H1 (cell line): ENCODE data around the gene S100A16. TPM values are rescaled to one million over a fixed set of nuclear protein-coding genes. Genes with fewer than 3 reads are reported as not detected.

Experiments used
- CTCF ChIA-PET: fragments of 300-600 bp; sonication (Branson Sonifier 250); formaldehyde crosslinking; loops from one replicate; lab custom pipeline; 2021; ENCODE audit not compliant: partially characterized antibody; lab: Charles Lee
- POLR2A ChIA-PET: fragments of 300-600 bp; sonication (Branson Sonifier 250); formaldehyde crosslinking; loops from one replicate; lab custom pipeline; 2021; ENCODE audit warnings: inconsistent platforms; ENCODE audit not compliant: partially characterized antibody; lab: Charles Lee
- DNase-seq, 2 experiments: peaks; one replicate each; pipeline versions ENCODE4 v3.0.0 to v3.0.0-alpha.2; 2010 to 2022; ENCODE audit warnings: low spot score in 2 of 2, low read depth in 1 of 2, mixed read lengths in 1 of 2
- FAIRE-seq: peaks from 2 replicates; lab custom pipeline; 2011; peaks lifted over from hg19 to GRCh38; lab: Jason Lieb, UNC
- H2AFZ ChIP-seq: 2 replicates; pipeline ENCODE4 v1.8.1; 2012; ENCODE audit warnings: low read length, inconsistent platforms
- H2AK5ac ChIP-seq: 2 replicates; pipeline ENCODE4 v1.6.1; 2013; ENCODE audit warnings: low read depth, low read length
- H2BK120ac ChIP-seq: replicated peaks from 2 replicates; pipeline ENCODE3; 2013; ENCODE audit warnings: low read depth, low read length, inconsistent platforms
- H2BK12ac ChIP-seq: 2 replicates; pipeline ENCODE4 v1.6.1; 2013; ENCODE audit warnings: low read depth, low read length
- H2BK15ac ChIP-seq: 2 replicates; pipeline ENCODE4 v1.6.1; 2013; ENCODE audit warnings: low read length
- H2BK20ac ChIP-seq: 2 replicates; pipeline ENCODE4 v1.6.1; 2013; ENCODE audit warnings: low read length
- H2BK5ac ChIP-seq: 2 replicates; pipeline ENCODE4 v1.6.1; 2013; ENCODE audit warnings: low read depth, low read length
- H3K14ac ChIP-seq: 2 replicates; pipeline ENCODE4 v1.6.1; 2013; ENCODE audit warnings: inconsistent platforms; ENCODE audit not compliant: insufficient read length
- H3K18ac ChIP-seq: 2 replicates; pipeline ENCODE4 v1.6.1; 2013; ENCODE audit warnings: low read length; ENCODE audit errors: extremely low read depth
- H3K23ac ChIP-seq: 2 replicates; pipeline ENCODE4 v1.6.1; 2013; ENCODE audit warnings: inconsistent platforms; ENCODE audit not compliant: insufficient read length
- H3K23me2 ChIP-seq: 2 replicates; pipeline ENCODE4 v1.6.1; 2013; ENCODE audit warnings: low read depth, low read length
- H3K27ac ChIP-seq: 2 replicates; pipeline ENCODE4 v1.6.1; 2011; ENCODE audit warnings: low read depth, low read length, inconsistent platforms
- H3K27me3 ChIP-seq, 4 experiments: replicated peaks in 1 of 4; 1 replicate in 1 of 4; 2 replicates in 3 of 4; pipeline versions ENCODE4 v1.6.1 to v1.8.1; 2011 to 2013; ENCODE audit warnings: low read length in 3 of 4, mild to moderate bottlenecking in 3 of 4, inconsistent platforms in 2 of 4, mixed read lengths in 2 of 4, moderate library complexity in 1 of 4; ENCODE audit not compliant: control insufficient read depth in 3 of 4, insufficient read depth in 3 of 4; ENCODE audit errors: extremely low read depth in 1 of 4
- H3K36me3 ChIP-seq, 4 experiments: 2 replicates each; pipeline versions ENCODE4 v1.6.1 to v1.8.1; 2011 to 2013; ENCODE audit warnings: mild to moderate bottlenecking in 4 of 4, low read length in 3 of 4, moderate library complexity in 2 of 4, control low read depth in 1 of 4, inconsistent platforms in 1 of 4; ENCODE audit not compliant: insufficient read depth in 4 of 4, control insufficient read depth in 2 of 4
- H3K4ac ChIP-seq: replicated peaks from 2 replicates; pipeline ENCODE3; 2013; ENCODE audit warnings: low read length, low read depth, mixed read lengths, inconsistent platforms; ENCODE audit not compliant: insufficient read length
- H3K4me1 ChIP-seq, 4 experiments: replicated peaks in 1 of 4; 1 replicate in 1 of 4; 2 replicates in 3 of 4; pipeline versions ENCODE4 v1.6.1 to v1.8.1; 2011 to 2013; ENCODE audit warnings: low read length in 3 of 4, inconsistent platforms in 2 of 4, mixed read lengths in 1 of 4; ENCODE audit not compliant: insufficient read depth in 4 of 4, control insufficient read depth in 3 of 4
- H3K4me2 ChIP-seq, 2 experiments: 2 replicates each; pipeline versions ENCODE4 v1.6.1 to v1.8.1; 2011 to 2013; ENCODE audit warnings: low read depth in 2 of 2, low read length in 2 of 2, control low read depth in 1 of 2, inconsistent platforms in 1 of 2, mild to moderate bottlenecking in 1 of 2; ENCODE audit not compliant: insufficient read depth in 1 of 2
- H3K4me3 ChIP-seq, 4 experiments: fragments of 200-600, 300-600 bp in 1 of 4; sonication (generic), shearing (Covaris generic), sonication (Bioruptor Twin) in 1 of 4; 2 replicates each; pipeline versions ENCODE4 v1.5.1 to v1.8.1; 2011 to 2016; ENCODE audit warnings: low read length in 4 of 4, low read depth in 3 of 4, control low read depth in 2 of 4, inconsistent platforms in 2 of 4, mild to moderate bottlenecking in 2 of 4, mixed read lengths in 1 of 4, moderate library complexity in 1 of 4; ENCODE audit not compliant: insufficient read depth in 2 of 4; ENCODE audit errors: extremely low read depth in 1 of 4
- H3K56ac ChIP-seq: replicated peaks from 2 replicates; pipeline ENCODE3; 2013; ENCODE audit warnings: low read depth, mild to moderate bottlenecking, mixed read lengths, low read length, inconsistent platforms; ENCODE audit not compliant: insufficient read length
- H3K79me1 ChIP-seq: 2 replicates; pipeline ENCODE4 v1.6.1; 2013; ENCODE audit warnings: low read depth, low read length, control low read depth
- H3K79me2 ChIP-seq, 2 experiments: 2 replicates each; pipeline versions ENCODE4 v1.6.1 to v1.8.1; 2012 to 2013; ENCODE audit warnings: low read length in 2 of 2, mild to moderate bottlenecking in 2 of 2, inconsistent platforms in 1 of 2; ENCODE audit not compliant: insufficient read depth in 2 of 2, control insufficient read depth in 1 of 2
- H3K9ac ChIP-seq, 4 experiments: replicated peaks in 1 of 4; 1 replicate in 1 of 4; 2 replicates in 3 of 4; pipeline versions ENCODE4 v1.6.1 to v1.8.1; 2011 to 2013; ENCODE audit warnings: low read depth in 3 of 4, low read length in 3 of 4, control low read depth in 2 of 4, mild to moderate bottlenecking in 2 of 4, moderate library complexity in 2 of 4, inconsistent platforms in 1 of 4; ENCODE audit errors: extremely low read depth in 1 of 4
- H3K9me3 ChIP-seq, 2 experiments: 2 replicates each; pipeline versions ENCODE4 v1.6.1 to v1.8.1; 2012 to 2013; ENCODE audit warnings: mild to moderate bottlenecking in 2 of 2, moderate library complexity in 2 of 2, control low read depth in 1 of 2, inconsistent platforms in 1 of 2, low read depth in 1 of 2, low read length in 1 of 2, mixed read lengths in 1 of 2; ENCODE audit not compliant: insufficient read depth in 2 of 2
- H4K20me1 ChIP-seq, 2 experiments: replicated peaks in 1 of 2; 2 replicates each; pipeline versions ENCODE3 to v1.8.1; 2011 to 2013; ENCODE audit warnings: inconsistent platforms in 2 of 2, low read length in 2 of 2, mild to moderate bottlenecking in 1 of 2; ENCODE audit not compliant: insufficient read depth in 2 of 2, control insufficient read depth in 1 of 2
- H4K5ac ChIP-seq: 2 replicates; pipeline ENCODE4 v1.6.1; 2013; ENCODE audit warnings: low read length, low read depth, mixed read lengths, inconsistent platforms; ENCODE audit not compliant: insufficient read length
- H4K8ac ChIP-seq: 2 replicates; pipeline ENCODE4 v1.8.0; 2013; ENCODE audit warnings: mild to moderate bottlenecking, moderate library complexity, low read length, inconsistent platforms; ENCODE audit not compliant: insufficient read depth; ENCODE audit errors: extremely low read depth
- H4K91ac ChIP-seq: replicated peaks from 2 replicates; pipeline ENCODE3; 2013; ENCODE audit warnings: low read length, mixed read lengths, inconsistent platforms; ENCODE audit not compliant: insufficient read length
- BACH1 ChIP-seq: IDR thresholded peaks from 2 replicates; pipeline ENCODE4 v1.6.1; 2012; ENCODE audit warnings: low read length, improper control_type of control experiment
- BCL11A ChIP-seq, 2 experiments: IDR thresholded peaks; one replicate each; pipeline ENCODE4 v1.6.1; 2011; ENCODE audit warnings: low read depth in 2 of 2, low read length in 2 of 2, mild to moderate bottlenecking in 2 of 2
- BRCA1 ChIP-seq: IDR thresholded peaks from 2 replicates; pipeline ENCODE4 v1.6.1; 2012; ENCODE audit warnings: low read depth, low read length, improper control_type of control experiment
- EP300 ChIP-seq, 2 experiments: IDR thresholded peaks; 1 replicate in 1 of 2; 2 replicates in 1 of 2; pipeline ENCODE4 v1.6.1; 2011 to 2012; ENCODE audit warnings: low read depth in 2 of 2, low read length in 2 of 2, mild to moderate bottlenecking in 2 of 2, borderline replicate concordance in 1 of 2, inconsistent platforms in 1 of 2, moderate library complexity in 1 of 2
- EZH2 ChIP-seq: fragments of 200-600 bp; sonication (generic); IDR thresholded peaks from 2 replicates; pipeline ENCODE4 v1.7.1; 2012; ENCODE audit warnings: low read depth, mild to moderate bottlenecking, moderate library complexity, low read length, inconsistent platforms; ENCODE audit not compliant: severe bottlenecking
- HDAC2 ChIP-seq, 2 experiments: fragments of 300-600 bp in 1 of 2; sonication (generic) in 1 of 2; IDR thresholded peaks; 2 replicates each; pipeline ENCODE4 v1.6.1; 2011 to 2012; ENCODE audit warnings: low read depth in 2 of 2, low read length in 2 of 2, mild to moderate bottlenecking in 2 of 2, moderate library complexity in 2 of 2, borderline replicate concordance in 1 of 2, inconsistent platforms in 1 of 2
- JUND ChIP-seq: IDR thresholded peaks from 2 replicates; pipeline ENCODE4 v1.6.1; 2011; ENCODE audit warnings: mild to moderate bottlenecking, improper control_type of control experiment, low read length
- NANOG ChIP-seq: IDR thresholded peaks from 2 replicates; pipeline ENCODE4 v1.6.1; 2011; ENCODE audit warnings: low read length, low read depth, mild to moderate bottlenecking, inconsistent platforms; ENCODE audit not compliant: insufficient read depth, poor library complexity, severe bottlenecking
- POLR2A ChIP-seq, 2 experiments: IDR thresholded peaks; 1 replicate in 1 of 2; 2 replicates in 1 of 2; pipeline ENCODE4 v1.6.1; 2011; ENCODE audit warnings: low read depth in 2 of 2, low read length in 2 of 2, mild to moderate bottlenecking in 2 of 2; ENCODE audit errors: control extremely low read depth in 1 of 2
- POU5F1 ChIP-seq: IDR thresholded peaks from 2 replicates; pipeline ENCODE4 v1.6.1; 2011; ENCODE audit warnings: low read depth, mild to moderate bottlenecking, low read length, moderate library complexity
- RFX5 ChIP-seq: IDR thresholded peaks from 2 replicates; pipeline ENCODE4 v1.6.1; 2011; ENCODE audit warnings: low read depth, low read length, improper control_type of control experiment, borderline replicate concordance
- RXRA ChIP-seq: IDR thresholded peaks from 2 replicates; pipeline ENCODE4 v1.6.1; 2011; ENCODE audit warnings: low read depth, mild to moderate bottlenecking, low read length, moderate library complexity; ENCODE audit not compliant: insufficient read depth
- SIX5 ChIP-seq: IDR thresholded peaks from 2 replicates; pipeline ENCODE4 v1.6.1; 2011; ENCODE audit warnings: mild to moderate bottlenecking, low read depth, low read length
- TAF1 ChIP-seq: IDR thresholded peaks from 2 replicates; pipeline ENCODE4 v1.6.1; 2011; ENCODE audit warnings: mild to moderate bottlenecking, low read depth, low read length
- TCF12 ChIP-seq: IDR thresholded peaks from 2 replicates; pipeline ENCODE4 v1.6.1; 2011; ENCODE audit warnings: low read depth, mild to moderate bottlenecking, low read length
- WGBS, 2 experiments: shearing (Covaris generic) in 1 of 2; methylation state at CpG; one replicate each; pipeline versions ENCODE4 v1.1.6 to v1.1.7; 2013 to 2015; ENCODE audit warnings: low lambda C conversion rate in 2 of 2, mixed read lengths in 2 of 2, inconsistent platforms in 1 of 2, low coverage in 1 of 2, missing lambda C conversion rate in 1 of 2; ENCODE audit not compliant: insufficient replicate concordance in 2 of 2, insufficient coverage in 1 of 2, insufficient read length in 1 of 2; ENCODE audit errors: extremely low coverage in 1 of 2, missing lambda C conversion rate in 1 of 2; 5-methylcytosine and 5-hydroxymethylcytosine counted together
- polyA plus RNA-seq, 7 experiments: library from polyadenylated mRNA; depleted of rRNA in 3 of 7; stranded (reverse) in 5 of 7; unstranded in 2 of 7; fragments of >200 nt in 5 of 7; fragments of 200-250 nt in 2 of 7; gene quantifications; 1 replicate in 5 of 7; 2 replicates in 1 of 7; 4 replicates in 1 of 7; pipeline versions ENCODE4 v1.2.1 to v1.2.3, GENCODE V29; 2011 to 2013; ENCODE audit warnings: missing spikeins in 2 of 7, mixed read lengths in 2 of 7
- total RNA-seq: library from RNA; stranded (reverse); fragmentation: NEBNext Ultra II Directional; extraction: Animal tissue kit (Norgen Biotek cat#: 25700); gene quantifications from 2 replicates; pipeline ENCODE4 v1.2.1, GENCODE V29; 2021

The S100A16 gene
- total and polyA plus RNA-seq, 2 of the 8 experiments (the other 6 are each of a cell fraction or from before 2014, with no cell fraction given) = 14.9 to 61.4 TPM

DNA sequence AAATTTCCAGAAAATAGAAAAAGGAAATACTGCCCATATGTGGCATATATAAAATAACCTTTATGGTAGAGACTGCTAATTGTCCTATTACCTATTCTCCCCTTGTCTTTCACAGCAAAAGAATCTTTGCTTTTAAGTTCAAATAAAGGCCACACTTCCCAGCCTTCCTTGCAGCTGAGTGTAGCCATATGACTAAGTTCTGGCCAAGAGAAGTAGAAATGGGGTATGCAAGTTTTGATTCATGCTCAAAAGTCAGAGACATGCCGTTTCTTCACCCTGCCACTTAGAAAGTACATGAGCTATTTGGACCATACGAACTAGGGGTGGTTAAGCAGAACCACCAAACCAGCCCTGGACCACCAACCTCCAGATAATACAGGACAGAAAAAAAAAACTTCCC, 29.0 kb downstream of the S100A16 start:
- no peak overlapping the region for H3K23ac ChIP-seq
- H3K56ac ChIP-seq = no peak overlapping the region
- H3K36me3 ChIP-seq = no peaks in the 10 kb centered on the region
- H3K4me1 ChIP-seq = no peaks in the 10 kb centered on the region
- H3K4me3 ChIP-seq = no peak overlapping the region
- H4K91ac ChIP-seq = no peak overlapping the region
- no peak overlapping the region for H4K5ac ChIP-seq
- ChIA-PET CTCF (interaction anchor here (0.6 to 1.4 kb wide), 2 partner anchors 10 to 295 kb away, joined by 3 to 4 read pairs; no protein-coding TSS in a partner anchor), POLR2A (interaction anchor here (1.8 kb wide), 1 partner anchor 49 kb away, joined by 3 read pairs; the partner anchor contains the start of gene S100A6)
- H4K8ac ChIP-seq = no peak overlapping the region
- H3K9ac ChIP-seq = no peak overlapping the region
- H2AFZ ChIP-seq = no peak overlapping the region
- no peaks in the 10 kb centered on the region for H4K20me1 ChIP-seq
- H3K4ac ChIP-seq = peak overlapping the region; percentile 53
- H2BK15ac ChIP-seq = no peak overlapping the region
- H2AK5ac ChIP-seq = no peak overlapping the region
- FAIRE-seq = peak; percentile 28
- no peak overlapping the region for H3K4me2 ChIP-seq
- no peak overlapping the region for H3K18ac ChIP-seq
- DNase-seq = no peak
- H3K14ac ChIP-seq = no peak overlapping the region
- H3K79me1 ChIP-seq = no peaks in the 10 kb centered on the region
- no peak overlapping the region for H2BK5ac ChIP-seq
- H3K79me2 ChIP-seq = no peaks in the 10 kb centered on the region
- H3K27ac ChIP-seq = no peak overlapping the region
- H2BK20ac ChIP-seq = no peak overlapping the region
- no peaks in the 10 kb centered on the region for H3K27me3 ChIP-seq
- H2BK120ac ChIP-seq = no peak overlapping the region
- peaks cover 0 to 2% of the 10 kb centered on the region in 2 experiments; a peak in 1 of 4 replicates for H3K9me3 ChIP-seq
- H3K23me2 ChIP-seq = no peaks in the 10 kb centered on the region; the same call in 1 of the 2 replicates
- WGBS, 2 experiments = 74% methylated on average over 2 of the region's 2 CpGs; no CpG with 5 or more reads in 1 of the 2 experiments
- no peak overlapping the region for H2BK12ac ChIP-seq
- TF ChIP-seq POLR2A (IDR thresholded peaks at IDR 0.05; ENCODE audit: control extremely low read depth in 1 of 2, low read depth in 2 of 2, low read length in 2 of 2) = no peak
- no peak for TF ChIP-seq NANOG
- no peak for TF ChIP-seq BCL11A (IDR thresholded peaks at IDR 0.05; ENCODE audit: low read depth in 2 of 2, low read length in 2 of 2)
- no peak for TF ChIP-seq TCF12
- TF ChIP-seq POU5F1 = no peak
- no peak for TF ChIP-seq HDAC2 (IDR thresholded peaks at IDR 0.05; ENCODE audit: borderline replicate concordance in 1 of 2, low read depth in 2 of 2, low read length in 2 of 2)
- no peak for TF ChIP-seq BACH1
- TF ChIP-seq RXRA = no peak
- TF ChIP-seq EP300 (IDR thresholded peaks at IDR 0.05; ENCODE audit: borderline replicate concordance in 1 of 2, low read depth in 2 of 2, low read length in 2 of 2) = no peak
- TF ChIP-seq JUND = no peak
- no peak for TF ChIP-seq RFX5
- no peak for TF ChIP-seq SIX5
- no peak for TF ChIP-seq TAF1
- TF ChIP-seq BRCA1 = no peak
- TF ChIP-seq EZH2 = no peak
